Activated T-cell treated with anti-CD3 and anti-CD28 coated beads for 4 hours (primary cell): Measurements from ENCODE around the gene HMGXB3.

Experiments
- DNase-seq: peaks from one replicate; pipeline ENCODE4 v3.0.0-alpha.2; 2020

The HMGXB3 gene

DNA sequence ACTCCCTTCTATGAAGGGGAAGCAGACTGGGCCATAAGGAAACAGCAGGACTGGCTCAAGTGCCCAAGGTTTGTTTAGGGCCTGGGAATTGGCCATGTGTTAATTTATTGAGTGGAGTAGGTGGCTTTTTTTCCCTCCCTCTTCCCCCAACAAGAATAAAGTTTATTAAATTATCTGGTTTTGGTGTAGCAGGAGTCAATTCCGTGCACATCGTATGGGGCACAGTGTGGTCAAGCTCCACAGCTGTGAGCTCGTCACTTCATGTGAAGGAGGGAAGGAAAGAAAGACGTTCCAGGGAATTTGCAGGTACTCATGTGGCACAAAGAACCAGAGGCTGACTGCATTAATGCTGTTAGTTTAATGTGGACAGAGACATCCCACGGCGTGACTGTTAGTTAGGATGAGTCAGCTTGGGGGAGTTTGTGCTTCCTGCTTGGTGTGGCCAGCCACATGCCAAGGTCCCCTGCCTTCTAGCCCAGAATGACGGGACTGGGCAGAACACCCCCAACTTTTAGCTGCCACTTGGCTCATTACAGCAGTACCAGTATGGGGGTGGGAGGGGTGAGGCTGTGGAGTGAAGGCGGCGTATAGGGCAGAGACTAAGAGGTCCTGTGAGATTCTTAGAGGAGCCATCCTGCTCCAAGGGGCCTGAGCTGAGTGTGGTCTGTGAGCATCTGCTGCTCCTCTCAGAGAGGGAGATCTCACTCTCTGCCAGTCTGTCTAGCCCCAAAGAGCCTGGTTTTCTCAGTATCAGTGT lies 52.6 kb downstream of the HMGXB3 start:
- no peak for DNase-seq

DNA sequence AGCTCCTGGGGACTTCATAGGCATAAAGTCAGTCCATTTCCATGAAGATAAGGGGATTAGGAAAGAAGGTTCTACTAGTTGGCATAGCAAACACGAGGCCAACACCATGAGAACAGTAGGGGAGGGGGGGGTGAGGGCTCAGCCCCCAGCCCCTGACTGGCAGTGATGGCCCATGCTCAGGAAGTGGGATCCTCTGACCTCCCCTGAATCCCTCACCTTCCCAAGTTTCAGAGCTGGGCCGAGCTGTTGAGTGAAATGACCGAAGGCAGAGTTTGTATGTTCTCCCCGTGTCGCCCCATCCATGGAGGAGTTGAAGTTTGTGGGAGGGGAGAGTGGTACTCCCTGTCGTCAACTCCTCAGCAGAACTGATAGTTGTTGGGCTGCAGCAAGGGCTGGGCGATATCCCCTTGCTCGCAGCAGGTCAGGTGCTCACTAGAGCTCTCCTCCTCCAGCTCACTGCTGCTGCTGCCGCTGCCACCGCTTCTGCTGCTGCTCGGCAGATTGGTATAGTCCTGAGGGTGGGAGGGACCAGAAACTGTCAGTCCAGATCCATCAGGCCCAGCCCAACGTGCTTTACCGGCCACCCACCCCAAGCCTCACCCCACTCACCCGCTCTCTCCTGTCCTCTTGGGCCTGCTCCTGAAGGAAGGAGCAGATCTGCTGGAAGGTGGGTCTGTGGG lies 53.3 kb downstream of the HMGXB3 start:
- DNase-seq: no peak

DNA sequence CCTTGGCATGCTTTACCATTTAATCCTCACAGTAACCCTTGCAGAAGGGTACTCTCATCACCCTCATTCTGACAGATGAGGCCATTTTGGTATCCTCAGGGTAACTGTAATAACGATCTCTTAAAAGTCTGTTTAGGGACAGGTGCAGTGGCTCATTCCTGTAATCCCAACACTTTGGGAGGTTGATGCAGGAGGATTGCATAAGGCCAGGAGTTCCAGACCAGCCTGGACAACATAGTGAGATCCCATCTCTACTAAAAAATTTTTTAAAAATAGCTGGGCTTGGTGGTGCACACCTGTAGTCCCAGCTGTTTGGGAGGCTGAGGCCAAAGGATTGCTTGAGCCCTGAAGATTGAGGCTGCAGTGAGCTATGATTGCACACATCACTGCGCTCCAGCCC lies 54.0 kb downstream of the HMGXB3 start:
- DNase-seq: no peak

DNA sequence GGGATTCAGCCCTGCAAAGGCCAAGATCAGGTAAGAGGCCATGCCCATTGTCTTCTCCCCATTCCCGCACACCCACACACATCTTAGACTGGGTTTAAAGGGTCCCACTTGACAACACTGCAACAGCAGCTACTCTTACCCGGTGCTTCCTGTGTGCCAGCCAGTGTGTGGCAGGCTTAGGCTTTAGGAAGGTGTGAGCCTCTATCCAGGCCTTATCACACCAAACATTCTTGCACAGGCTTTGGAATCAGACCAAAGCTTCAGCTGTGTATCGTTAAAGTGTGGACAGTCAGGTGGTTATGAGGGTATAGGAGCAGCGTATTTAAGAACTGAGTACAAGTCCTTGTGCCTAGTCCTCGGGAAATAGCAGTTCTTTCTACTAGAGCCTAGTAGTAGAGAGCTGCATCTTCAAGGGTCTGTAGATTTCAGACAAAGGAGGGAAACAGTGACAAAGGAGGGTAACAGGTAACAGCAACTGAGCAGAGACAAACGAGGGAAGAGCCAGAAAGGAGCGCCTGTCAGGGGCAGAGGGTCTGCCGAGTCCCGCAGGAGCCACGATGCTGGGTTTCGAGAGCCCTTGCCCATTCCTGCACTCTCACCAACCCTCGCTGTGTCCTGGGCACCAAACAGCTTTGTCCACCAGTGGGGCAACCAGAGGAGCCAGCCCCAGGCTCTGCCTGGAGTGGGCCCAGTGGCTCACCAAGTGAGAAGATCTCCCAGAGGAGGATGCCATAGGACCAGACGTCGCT lies 55.0 kb downstream of the HMGXB3 start:
- no peak for DNase-seq

DNA sequence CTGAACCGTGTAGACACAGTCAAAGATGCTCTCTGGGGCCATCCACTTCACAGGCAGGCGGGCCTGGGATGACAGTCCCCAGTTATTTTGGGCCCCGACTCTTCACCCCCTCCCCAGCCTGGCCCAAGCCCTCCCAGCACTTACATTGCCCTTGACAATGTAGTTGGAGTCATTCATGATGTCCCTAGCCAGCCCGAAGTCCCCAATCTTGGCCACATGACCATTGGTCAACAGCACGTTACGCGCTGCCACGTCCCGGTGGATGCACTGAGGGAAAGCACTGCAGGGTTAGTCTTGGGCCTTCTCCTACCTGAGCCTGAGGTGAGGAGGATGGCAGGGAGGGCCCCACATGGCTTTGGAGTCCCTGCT lies 55.5 kb downstream of the HMGXB3 start:
- DNase-seq: no peak

DNA sequence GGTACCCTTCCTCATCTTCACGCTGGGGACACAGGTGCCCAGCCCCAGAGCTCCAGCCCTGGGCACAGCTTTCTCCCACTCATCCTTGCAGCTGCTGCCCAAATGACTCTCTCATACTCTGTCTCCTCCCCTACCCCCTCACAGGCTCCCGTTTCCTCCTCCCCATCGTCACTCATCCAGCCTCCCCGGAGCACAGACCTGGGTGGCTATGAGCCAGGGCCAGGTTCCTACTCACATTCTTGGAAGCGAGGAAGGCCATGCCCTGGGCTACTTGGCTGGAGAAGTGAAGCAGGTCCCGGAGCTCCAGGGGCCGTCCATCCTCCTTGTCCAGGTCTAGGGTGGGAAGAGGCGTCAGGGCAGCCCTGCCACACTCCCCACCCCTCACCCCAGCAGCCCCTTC lies 56.5 kb downstream of the HMGXB3 start:
- DNase-seq: no peak

DNA sequence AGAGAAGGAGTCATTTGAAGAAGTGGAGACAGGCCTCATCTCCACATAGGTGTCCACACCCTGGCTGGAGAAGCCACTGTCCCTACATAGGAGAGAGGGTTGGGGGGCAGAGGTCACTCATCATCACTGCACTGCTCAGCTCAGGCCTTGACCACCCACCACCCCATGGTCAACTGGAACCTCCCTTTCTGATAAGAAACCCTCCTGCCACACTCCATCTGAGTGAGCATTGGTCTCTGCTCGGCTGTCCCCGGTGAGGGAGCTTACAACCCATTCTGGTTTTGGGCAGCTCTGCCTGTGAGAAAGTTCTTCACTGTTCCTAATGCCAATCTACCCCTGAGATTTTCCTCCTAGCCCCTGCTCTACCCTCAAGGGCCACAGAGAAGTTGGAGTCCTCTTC lies 57.0 kb downstream of the HMGXB3 start:
- DNase-seq: no peak

DNA sequence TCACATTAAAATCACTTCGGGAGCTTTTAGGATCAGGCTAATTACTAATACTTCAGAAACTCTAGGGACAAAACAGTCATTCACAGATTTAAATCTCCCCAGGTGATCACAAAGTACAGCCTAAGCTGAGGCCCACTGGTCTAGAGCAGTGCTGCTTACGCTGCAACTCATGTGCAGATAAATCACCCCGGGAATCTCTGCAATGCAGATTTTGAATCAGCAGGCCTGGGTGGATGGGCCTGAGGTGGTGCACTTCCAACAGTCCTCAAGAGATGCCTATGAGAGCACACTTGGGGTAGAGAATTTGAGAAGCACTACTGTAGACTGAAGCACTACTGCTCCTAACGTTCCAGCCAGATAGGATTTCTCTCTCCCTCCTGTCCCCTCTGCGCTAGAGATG lies 57.5 kb downstream of the HMGXB3 start:
- DNase-seq: no peak

DNA sequence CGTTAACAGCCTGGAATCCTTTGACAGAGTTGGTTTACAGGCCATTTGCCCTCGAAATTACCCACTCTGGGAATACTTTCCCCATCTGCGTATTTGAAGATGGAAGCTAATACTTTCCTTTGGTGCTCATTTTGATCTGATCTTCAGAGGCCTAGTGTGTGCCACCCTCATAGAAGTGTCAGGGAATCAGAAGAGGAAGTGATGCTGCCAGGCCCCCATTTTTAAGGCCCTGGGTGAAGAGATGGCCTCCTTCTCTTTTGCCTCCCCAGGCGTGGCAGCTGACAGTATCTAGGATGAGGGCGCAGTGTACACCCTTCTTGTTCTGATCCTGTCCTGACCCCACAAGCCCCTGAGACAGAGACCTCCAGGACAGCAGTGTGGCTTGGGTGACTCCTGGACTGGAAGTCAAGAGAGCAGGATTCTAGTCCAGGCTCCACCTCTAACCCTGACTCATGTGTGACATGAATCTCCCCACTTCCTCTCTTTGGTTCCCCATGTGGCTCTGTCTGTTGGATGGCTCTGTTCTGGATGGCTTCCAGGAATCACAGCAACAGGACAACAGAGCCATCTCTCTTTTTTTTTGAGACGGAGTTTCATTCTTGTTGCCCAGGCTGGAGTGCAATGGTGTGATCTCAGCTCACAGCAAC lies 58.1 kb downstream of the HMGXB3 start:
- no peak for DNase-seq

DNA sequence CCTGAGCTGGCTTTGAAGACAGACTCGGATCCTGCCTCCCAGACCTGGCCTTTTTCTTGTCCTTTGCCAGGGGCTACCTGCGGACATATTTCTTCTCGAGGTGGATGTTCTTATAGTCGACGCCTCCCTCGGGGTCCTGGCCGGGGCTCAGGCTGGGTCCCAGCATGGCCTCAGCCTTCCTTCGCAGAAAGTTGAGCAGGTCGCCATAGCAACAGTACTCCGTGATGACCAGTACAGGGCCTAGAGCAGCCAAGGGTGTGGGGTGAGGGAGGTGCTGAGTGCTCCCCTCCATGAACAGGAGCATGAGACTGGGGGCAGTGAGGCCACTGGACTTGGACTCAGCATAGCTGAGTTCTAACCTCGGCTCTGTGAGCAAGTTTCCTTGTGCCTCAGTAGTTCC lies 59.1 kb downstream of the HMGXB3 start:
- DNase-seq: no peak

DNA sequence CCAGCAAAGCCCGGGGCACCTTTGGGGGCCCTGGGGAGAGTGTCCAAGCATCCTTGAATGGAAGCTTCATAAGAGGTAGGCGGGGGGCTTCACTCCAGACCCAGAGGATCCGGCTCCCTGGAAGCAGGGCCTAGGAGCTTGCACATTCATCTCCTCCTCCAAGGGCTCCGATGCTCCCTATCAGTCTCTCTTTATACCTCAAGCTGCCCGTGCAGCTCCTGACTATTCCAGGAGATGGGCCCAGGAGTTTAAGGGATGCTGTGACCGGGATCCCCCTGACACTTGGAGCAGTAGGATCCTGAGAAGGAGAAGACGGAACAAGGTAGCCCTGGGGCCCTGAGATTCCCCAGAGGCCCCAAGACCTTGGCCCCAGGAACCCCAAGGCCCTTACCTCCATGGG lies 59.9 kb downstream of the HMGXB3 start:
- no peak for DNase-seq

DNA sequence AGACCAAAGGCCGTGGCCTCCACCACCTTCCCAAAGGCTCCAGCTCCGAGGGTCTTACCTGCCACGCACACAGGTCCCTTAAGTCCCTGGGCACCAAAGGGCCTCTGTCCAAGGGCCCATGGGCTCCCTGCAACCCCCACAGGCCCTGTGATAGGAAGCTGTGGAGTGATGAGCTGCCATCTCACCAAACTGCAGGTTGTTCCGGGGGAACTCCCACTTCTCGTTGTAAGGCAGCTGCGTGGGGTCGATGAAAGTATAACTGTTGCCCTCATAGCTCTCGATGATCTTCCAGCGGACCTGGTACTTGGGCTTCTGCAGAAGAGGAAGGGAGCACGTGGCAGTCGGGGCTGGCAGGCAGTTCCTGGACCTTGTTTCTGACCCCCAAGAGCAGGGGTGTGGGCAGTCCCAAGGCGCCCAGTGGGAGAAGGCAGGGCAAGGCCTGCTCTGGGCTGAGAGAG lies 61.0 kb downstream of the HMGXB3 start:
- DNase-seq: no peak

DNA sequence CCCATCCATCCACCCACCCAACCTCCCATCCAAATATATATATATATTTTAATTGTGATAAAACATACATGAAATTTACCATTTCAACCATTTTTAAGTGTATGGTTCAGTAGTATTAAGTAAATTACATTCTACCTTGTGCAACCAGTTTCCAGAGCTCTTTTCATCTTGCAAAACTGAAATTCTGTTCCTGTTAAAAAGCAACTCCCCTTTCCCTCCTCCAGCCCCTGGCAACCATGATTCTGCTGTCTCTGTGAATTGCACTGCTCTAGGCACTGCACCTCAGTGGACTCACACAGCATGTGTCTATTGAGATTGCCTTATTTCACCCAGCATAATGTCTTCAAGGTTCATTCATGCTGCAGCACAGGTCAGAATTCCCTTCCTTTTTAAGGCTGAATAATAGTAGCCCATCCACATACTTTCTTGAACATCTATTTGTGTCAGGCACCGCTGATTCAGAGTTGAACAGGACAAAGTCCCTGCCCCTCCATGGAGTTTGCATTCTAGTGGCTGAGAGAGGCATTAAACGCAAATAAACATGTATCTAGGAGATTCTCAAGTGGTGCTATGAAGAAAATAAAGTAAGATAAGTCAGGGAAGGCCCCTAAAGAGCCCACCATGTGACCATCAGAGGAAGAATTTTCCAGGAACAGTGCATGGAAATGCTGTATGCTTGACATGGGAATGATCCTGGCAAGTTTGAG lies 61.8 kb downstream of the HMGXB3 start:
- no peak for DNase-seq

DNA sequence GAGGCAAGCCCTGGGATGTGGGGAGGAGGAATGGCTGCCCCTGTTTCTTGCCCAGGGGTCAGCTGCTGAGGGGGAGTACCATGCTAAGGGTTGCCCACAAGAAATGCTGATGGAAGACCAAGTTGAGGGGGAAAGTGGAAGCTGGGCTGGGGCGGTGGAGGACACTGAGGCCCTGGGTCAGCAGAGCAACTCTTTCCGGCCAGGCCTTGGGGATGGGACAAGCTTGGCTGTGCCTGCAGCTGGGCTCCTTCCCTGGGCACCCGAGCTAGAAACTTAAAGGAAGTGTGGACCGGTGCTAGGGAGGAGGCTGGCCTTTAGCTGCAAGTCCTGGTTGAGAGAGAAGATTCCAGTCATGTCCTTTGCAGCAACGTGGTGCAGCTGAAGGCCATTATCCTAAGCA lies 63.1 kb downstream of the HMGXB3 start:
- no peak for DNase-seq

DNA sequence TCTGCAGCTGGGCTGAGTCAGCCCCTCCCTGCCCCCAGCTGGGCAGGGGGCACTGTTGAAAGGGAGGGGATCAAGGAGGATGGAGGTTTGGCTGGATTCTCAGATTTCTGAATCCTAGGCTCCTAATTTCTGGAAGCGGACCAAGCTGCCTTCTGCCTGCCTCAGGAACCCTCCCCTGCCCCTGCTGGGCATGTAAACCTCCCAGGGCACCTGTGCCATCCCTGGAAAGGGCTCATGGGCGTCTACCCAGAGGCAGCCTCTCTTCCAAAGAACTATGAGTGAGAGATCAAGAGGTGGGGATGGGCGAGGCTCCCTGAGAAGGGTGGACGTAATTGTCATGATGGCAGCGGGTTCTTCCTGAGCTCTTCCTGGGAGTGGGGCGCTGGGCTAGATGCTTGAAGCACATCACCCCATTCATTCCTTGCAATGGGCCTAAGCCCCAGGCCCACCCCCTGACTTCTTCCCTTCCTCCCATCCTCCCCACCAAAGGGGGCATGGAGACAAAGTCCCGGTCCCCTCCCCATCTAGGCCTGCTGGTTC lies 64.2 kb downstream of the HMGXB3 start:
- DNase-seq: no peak

DNA sequence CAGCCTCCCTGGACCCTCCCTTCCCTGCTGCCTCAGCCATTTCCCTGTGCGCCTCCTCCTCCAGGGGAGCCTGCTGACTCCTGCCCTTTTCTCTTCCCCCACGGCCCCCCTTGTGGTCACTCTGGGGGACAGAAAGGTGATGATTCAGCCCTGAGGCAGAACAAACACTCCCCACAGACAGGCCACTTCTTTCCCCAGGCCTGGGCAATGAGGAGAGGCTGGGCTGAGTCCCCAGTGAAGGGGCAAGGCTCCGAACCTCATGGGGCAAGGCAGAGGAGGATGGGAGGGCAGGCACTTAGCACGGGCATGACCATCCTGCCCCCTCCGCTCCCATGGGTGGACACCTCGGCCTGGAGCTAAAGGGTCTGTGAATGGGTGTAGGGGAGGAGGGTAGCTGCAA lies 64.8 kb downstream of the HMGXB3 start:
- DNase-seq: no peak

DNA sequence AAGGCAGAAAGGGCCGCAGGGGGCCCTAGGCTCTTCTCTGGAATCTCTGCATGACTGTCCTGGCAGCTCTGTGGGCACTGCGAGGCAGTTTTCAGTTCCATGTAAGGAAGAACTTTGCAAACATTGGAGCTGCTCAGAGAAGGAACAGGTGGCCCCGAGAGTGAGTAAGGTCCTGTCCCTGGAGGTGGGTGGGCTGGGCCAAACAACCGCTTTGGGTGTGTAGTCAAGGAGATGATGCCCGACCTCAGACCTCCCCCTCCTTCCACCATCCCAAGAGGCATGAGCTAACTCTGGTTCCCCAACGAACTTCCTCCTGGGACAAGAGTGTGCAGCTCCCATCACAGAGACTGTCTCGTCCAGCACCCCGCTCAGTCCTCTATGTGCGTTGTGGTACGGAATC lies 65.3 kb downstream of the HMGXB3 start:
- DNase-seq: no peak

DNA sequence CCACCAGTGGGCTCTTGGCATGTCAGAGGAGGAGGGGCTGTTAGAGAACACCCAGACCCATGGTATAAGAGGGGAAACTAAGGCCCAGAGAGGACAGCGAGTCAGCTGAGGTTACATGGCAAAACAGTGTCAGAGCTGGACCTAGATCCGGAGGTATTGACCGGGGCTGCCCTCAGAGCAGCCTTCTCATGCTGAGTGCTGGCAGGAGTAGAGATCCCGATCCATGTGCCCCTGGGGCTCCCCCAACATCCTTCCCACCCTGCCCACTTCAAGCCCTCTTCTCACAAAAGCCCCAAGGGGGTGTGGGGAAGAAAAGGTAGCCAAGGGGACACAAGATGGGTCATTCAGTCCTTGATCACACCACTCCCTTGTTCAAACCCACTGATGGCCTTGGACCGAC lies 65.9 kb downstream of the HMGXB3 start:
- no peak for DNase-seq

DNA sequence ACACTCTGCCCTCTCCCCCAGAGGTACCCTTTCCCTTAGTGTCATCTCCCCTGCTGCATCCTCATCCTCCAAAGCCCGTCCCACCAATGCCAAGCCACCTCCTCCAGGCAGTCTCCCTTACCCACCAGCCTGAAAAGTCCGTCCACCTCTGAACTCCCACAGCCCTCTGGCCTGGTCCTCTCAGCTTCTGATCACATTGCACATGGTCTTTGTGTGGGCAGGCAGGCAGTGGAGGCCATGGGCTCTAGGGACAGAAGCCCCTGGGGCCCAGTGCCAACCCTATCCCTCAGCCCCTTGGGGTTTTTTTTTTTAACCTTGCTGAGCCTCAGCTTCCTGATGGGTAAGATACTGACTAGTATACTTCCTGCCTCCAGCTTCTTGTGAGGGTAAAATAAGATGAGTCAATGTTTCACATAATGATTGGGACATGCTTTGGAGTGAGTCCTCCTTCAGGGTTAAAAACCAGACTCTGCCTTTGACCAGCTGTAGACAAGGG lies 66.4 kb downstream of the HMGXB3 start:
- DNase-seq: no peak

DNA sequence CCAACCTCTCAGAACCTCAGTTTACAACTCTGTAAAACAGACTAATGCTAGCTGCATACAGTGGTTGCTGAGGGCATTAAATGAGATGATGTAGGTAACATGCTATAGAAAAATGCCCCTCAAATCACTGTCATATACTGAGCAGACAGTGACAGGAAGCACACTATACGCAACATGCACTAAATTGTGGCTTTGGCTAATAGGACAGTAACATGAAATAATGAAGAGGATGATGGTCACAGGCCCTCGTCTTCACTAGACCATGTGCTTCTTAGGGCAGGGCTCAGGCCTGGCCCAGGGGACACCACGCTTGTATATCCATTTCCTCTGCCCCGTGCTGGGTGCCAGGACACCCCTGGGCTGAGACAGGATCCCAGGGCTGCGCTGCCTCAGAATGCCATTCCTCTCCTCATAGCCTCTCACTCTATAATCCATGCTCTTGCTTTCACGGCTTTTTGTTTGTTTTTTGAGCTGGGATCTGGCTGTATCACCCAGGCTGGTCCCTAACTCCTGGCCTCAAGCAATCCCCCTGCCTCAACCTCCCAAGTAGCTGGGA lies 66.9 kb downstream of the HMGXB3 start:
- no peak for DNase-seq

DNA sequence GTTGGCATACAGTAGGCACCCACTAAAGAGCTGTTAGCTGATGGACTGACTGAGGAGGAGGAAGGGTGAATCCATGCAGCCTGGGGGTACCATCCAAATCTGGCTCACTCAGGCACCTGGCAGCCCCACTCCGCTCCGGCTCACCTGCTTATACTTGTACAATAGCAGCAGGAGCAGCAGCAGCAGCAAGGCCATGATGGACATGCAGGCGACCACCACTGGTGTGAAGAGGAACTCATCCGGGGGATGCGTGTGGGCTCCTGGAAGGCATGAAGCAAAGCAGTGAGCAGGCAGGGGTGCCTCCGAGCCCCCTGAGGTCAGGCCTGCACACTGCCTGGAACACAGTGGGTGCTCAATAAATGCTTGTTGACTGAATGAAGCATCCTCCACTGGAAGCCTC lies 67.5 kb downstream of the HMGXB3 start:
- no peak for DNase-seq

DNA sequence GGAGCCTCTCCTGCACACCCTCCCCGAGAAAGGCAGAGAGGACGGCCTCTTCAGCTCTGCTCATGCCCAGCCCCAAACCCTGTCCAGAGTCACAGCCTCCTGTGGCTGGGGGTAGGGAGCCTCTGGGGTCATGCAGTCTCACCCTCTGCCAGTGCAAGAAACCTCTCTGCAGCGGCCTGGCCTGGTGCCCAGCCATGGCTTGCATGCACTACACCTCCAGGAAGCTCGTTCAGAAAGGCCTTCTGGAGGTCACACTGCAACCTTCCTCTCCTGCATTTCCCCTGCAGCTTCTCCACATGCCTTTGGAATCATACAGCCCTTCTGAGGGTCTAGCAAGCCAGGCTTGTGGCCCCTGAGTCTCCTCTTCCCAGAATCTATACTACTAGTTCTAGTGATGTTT lies 67.9 kb downstream of the HMGXB3 start:
- DNase-seq: no peak
